GDM1 (cell line): ENCODE results near the gene PAMR1.

ENCODE experiments used
- DNase-seq: peaks from one replicate; lab custom pipeline; 2025; lab: John Stamatoyannopoulos, UW

PAMR1 gene

DNA sequence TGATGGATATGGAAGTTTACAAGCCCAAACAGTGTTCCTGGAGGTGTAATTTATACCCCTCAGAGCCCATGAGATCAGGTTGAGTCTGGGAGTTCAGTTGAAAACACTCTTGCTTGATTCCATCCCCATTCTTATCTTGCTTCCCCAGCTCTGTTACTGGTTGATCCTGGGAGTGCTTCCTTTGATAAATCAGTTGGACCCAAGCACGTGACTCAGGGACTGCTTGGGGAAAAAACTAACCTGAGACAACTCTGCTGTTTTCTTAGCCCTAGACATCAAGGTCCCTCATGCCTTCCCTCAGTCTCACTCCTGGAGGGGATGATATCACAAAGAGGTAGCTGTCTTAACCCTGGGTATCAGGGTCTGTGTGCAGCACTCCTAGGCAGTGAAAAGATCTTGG lies 71.1 kb downstream of the PAMR1 start:
- DNase-seq = no peak

DNA sequence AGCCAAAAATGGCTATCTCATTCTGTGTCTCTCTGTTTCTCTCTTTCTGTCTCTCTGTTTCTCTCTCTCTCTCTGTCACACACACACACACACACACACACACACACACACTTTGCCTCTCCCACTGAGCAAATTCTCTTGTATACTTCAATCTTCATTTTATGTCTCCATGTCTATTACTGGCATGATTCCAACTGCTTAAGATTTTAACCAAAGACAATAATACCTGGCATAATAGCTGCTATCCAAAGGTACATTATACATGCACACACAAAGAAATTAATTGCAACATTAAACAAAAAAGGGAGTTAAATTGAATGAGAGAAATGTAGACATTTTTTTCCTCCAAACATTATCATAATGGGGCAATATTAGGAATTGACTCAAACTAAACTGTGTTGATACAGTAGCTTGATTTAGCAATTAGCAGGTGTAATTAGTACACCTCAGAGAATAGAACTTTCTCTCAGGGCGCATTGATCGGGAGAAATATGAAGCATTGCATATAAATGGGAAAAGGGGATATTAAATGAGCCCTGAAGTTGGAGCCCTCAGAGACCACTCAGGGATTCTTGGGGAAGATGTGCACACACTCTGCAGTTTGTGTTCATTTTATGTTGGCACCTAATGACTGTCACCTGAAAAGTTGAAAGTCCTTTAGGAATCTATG lies 88.7 kb downstream of the PAMR1 start:
- DNase-seq = no peak

- DNase-seq = no peak
These were observed 91.8 kb downstream of the PAMR1 start for GRCh38 chr11:35433588-35433987.

- DNase-seq = no peak
These were observed 93.0 kb downstream of the PAMR1 start for GRCh38 chr11:35432464-35432863.

DNA sequence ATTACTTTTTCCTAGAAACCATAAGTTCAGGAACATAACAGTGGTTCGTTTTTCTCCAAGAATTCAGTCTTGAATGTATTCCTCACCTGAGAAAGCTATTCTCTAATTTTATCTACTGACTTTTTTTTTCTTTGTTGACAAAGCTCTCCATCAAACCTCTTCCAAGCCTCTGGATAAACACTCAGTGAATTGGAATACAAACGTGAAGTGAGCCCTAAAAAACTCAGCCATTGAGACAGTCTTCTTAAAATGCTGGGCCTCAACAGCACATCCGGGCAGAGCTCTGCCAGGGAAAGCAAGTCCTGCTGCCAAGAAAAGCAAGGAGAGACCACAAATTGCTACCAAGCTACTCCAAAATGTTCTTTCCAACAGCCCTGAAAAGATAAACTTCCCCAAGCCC lies 98.3 kb downstream of the PAMR1 start:
- DNase-seq = no peak

DNA sequence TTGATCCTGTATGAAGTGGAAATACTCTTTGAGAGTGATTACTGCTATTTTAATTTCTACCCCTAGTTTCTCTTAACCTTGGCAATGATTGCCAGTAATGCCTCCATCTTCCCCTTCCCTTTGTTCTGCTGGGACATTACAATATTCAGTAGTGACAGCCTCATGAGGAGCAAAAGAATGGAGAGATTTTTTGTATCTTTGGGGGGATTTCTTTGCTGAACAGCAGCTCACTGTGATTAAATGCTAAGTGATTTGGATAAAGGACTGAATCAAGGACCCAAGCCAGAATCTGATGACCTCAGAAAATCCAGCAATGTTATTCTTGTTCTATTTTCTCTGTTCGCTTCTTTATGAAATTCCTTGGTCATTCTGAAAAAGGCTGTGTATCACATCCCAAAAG lies 99.1 kb downstream of the PAMR1 start:
- no peak for DNase-seq

DNA sequence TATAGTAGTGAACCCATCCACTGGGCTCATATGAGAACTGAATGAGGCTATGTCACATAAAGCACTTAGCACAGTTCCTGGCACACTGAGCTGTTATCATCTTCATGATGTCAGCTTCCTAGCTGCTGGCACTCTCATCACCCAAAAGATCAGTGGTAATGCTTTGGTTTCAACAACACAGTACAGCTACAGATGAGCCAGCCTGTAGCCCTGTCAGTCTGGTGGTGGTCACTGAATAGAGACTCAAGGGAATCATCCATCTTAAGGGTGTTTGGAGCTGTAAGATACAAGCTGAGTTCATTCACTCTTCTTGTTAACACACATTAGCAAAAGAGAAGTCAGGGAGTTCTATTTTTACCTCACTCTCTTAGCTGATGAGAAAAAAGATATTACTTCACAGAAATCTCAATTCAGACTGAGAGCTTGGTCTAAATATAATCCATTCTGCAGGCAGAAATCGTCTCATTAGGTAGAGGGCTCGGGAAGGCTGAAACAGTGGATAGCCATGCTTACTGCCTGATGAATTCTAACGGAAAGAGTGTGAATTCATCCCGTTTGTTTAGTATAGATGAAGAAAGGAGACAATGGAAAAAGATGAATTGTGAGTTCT lies 99.7 kb downstream of the PAMR1 start:
- DNase-seq = no peak

DNA sequence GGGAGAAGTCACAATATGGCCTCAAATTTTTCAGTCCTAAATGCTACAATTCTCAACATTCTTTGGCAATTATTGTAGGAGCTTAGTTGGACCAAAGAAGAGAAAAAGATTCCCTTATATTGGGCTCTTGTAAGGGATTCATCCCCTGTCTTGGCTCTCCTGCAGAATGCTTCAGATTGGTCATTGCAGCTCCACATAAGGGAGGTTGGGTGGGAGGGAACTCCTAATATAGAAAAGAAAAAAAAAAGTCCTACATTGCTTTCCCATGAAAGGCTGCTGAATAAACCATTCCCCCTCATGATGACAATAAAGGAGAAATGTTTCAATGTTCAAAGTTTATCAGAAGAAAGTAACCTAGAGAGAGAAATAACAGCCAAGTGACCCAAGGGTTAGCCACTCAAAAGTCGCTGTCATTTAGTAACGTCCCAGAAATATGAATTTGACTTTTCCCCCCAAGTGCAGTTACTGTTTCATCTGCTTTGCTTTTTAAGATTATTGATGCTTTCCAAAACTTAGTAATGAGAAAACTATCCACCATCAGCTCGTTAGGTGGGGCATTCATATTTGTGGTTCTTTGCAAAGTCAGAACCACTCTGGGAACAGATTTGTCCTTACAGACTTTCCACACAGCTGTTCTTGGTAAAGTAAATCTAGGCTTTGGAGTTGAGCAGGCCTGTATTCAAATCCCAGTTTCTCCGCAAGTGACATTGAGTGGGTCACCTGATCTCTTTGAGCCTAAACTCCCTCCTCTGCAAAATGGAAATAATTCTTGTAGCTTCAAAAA lies 101.1 kb downstream of the PAMR1 start:
- no peak for DNase-seq

DNA sequence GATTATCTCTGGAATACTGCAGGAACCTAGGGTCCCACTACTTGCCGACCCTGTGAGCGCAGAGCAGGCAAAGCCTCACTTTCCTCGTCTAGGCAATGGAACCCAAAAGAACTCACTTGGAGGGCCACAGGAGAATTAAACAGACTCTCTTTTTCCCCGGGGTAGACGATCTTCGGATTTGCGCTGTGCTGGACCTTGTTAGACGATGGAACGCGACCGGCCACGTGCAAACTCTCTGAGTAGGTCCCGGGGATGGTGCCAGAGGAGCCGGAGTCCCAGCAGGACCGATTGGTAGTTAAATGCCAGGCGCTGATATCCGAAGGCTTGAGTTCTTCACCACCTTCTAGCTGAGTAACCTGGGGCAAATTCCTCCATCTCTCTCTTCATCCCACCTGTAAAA lies 105.0 kb downstream of the PAMR1 start:
- no peak for DNase-seq

DNA sequence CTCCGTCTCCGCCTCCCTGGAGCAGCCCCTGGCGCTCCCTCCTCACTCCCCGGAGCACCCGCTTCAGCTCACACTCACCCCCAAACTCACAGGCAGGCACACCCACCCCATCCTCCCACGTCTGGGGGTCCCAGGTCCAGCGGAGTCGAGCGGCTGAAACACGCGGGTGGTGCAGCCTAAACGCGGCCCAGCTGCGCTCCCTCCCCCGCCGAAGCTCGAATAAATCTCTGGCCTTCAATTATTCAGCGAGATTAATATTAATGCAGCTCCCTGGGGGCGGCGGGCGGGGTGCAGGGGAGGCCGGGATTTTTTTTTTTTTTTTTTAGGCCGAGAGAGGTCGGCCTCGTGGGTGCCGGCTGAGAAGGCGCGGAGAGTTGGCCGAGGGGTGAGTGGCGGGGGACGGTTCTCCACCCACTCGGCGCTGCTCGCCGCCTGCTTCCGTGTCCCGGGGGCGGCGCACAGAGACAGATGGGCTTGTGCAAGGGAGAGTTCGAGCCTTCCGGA lies 105.5 kb downstream of the PAMR1 start:
- DNase-seq = no peak

DNA sequence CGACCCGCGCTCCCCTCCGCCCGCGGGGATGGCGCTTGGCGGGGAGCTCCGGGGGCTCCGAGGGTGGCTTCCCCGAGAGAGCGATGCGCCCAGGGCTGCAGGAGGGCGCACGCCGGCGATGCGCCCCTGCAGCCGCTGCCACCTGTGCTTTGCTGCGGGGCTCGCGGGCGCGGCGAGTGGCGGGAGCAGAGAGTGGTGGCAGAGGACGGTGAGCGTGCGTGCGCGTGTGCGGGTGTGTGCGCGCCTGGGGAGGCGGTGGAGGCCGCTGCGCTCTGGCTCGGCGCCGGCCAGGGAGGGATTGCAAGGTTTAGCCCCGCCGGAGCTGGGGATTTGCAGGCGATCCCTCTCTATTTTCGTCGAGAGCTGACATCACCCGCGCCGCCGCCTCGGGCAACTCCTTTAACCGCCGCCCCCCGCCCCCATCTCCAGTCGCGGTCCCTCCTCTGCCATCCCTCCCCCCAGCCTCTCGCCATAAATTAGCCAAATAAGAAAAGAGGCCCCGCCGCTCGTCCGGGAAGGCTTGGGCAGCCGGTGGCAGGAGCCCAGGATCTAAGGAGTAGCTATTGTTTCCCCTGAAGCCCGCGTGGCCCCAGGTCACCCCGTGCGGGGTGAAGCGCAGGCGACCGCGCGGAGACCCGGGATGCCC lies 106.1 kb downstream of the PAMR1 start, which contains the start of gene SLC1A2:
TSS of gene SLC1A2 (minus strand) at position 375 of the 646 bp plus-strand sequence. CDS start 592 bp downstream, outside the sequence.
- no peak for DNase-seq

GRCh38 chr11:35418282-35419183 lies 106.9 kb downstream of the PAMR1 start:
- no peak for DNase-seq

DNA sequence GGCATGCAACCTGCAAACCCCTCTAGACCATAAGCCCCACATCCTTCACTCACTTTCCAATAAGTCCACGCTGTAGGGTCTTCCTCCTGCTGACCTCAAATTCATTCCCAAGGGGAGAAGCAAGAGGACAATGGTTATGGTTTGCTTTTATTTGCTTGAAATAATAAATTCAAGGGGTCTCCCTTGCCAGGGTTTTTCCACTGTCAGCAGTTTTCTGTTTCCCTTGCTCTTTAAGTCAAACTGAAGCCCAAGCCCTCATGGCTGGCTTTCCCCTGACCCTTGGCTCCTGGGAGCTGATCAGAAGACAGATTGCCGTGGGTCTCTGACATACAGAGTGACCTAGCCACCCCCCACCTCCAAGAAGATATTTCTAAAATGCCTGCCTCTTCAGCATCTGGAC lies 109.9 kb downstream of the PAMR1 start:
- DNase-seq = no peak

GRCh38 chr11:35414776-35415175 lies 110.6 kb downstream of the PAMR1 start:
- no peak for DNase-seq

- DNase-seq = no peak
These were observed 111.1 kb downstream of the PAMR1 start for GRCh38 chr11:35414311-35414710.

DNA sequence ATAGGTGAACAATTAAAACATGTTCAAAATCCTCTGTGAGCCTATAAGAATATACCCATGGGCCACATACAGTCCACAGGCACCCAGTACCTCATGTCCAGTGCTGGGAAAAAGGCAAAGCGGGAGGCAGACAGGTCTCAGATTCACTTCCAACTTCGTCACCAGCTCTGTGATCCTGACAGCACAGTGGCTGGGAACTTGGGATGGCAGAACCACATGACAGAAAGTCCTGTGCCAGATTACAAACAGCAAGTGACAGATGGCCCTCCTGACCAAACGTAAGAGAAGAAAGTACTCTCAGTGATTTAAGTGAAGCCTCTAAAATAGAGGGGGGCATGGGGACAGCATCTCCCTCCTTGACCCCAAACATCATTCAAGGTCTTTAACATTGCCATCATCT lies 111.8 kb downstream of the PAMR1 start:
- DNase-seq = no peak

DNA sequence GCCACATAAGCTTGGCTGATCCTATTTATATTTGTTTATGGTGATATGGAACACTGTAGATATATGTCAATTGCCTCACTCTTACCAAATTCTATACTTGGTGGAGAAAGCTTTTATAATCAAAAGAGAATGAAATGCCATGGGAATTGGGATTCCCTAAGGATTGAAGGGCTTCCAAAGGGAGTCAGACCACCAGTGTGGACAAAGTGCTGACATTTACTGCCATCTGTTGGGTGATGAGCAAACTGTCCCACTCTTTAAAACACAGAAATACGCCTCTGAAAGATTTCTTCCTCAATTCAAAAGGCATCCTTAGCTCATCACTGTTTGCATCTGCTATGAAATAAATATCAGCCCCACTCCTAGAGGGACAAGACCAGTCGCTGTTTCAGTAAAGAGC lies 113.1 kb downstream of the PAMR1 start:
- no peak for DNase-seq

GRCh38 chr11:35407041-35407440 lies 118.4 kb downstream of the PAMR1 start:
- no peak for DNase-seq

DNA sequence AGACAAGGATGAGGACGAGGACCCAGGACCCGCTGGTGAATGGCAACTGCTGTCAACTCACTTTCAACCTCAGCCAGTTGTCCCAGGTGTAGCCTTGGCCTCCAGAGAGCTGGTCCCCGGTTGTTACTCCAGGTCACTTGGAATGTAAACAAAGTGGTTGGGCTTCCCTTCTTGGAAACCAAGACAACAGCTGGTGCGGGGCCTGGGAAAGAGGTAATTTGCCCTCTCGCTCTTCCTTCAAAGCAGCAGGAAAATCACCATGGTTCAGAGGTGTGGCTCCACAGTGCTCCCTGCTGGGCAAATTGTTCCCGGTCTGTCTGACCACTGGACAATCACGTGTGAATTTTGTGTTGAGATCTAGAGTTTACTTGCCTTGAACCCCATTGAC lies 121.0 kb downstream of the PAMR1 start:
- DNase-seq = no peak

- no peak for DNase-seq
These were observed 121.5 kb downstream of the PAMR1 start for GRCh38 chr11:35403765-35404387.
